Calu3 (cell line): ENCODE data around the gene STX10. TPM values are rescaled to one million over a fixed set of nuclear protein-coding genes. Genes with fewer than 3 reads are reported as not detected.
A peak's percentile ranks its signal among the peaks of the same experiment; 100 is the strongest.

Source experiments
- BruUV-seq: library from RNA; stranded (reverse); fragments of 400-500 nt; replicated peaks from 2 replicates; lab custom pipeline; 2021; lab: Mats Ljungman, UMichigan
- CTCF ChIA-PET: fragments of 300-600 bp; sonication (Branson Sonifier 250); formaldehyde crosslinking; loops from one replicate; lab custom pipeline; 2022; ENCODE audit warnings: antibody characterized with exemption; lab: Charles Lee
- DNase-seq: peaks from one replicate; pipeline ENCODE4 v3.0.0; 2022
- H3K27ac Mint-ChIP-seq: one replicate; pipeline ENCODE4 v1.8.0; 2022; ENCODE audit warnings: mixed read lengths; ENCODE audit not compliant: unreplicated experiment
- H3K27me3 Mint-ChIP-seq: one replicate; pipeline ENCODE4 v1.8.0; 2022; ENCODE audit warnings: mixed read lengths; ENCODE audit not compliant: unreplicated experiment
- H3K36me3 Mint-ChIP-seq: one replicate; pipeline ENCODE4 v1.8.0; 2022; ENCODE audit warnings: mild to moderate bottlenecking, moderate library complexity, mixed read lengths; ENCODE audit not compliant: insufficient read depth, unreplicated experiment
- H3K4me1 Mint-ChIP-seq: one replicate; pipeline ENCODE4 v1.8.0; 2022; ENCODE audit warnings: mild to moderate bottlenecking, low read depth, mixed read lengths; ENCODE audit not compliant: unreplicated experiment
- H3K4me3 Mint-ChIP-seq: one replicate; pipeline ENCODE4 v1.8.0; 2022; ENCODE audit warnings: mild to moderate bottlenecking, low read depth, moderate library complexity, mixed read lengths; ENCODE audit not compliant: unreplicated experiment
- H3K9me3 Mint-ChIP-seq: one replicate; pipeline ENCODE4 v1.8.0; 2022; ENCODE audit warnings: low read depth, mixed read lengths; ENCODE audit not compliant: unreplicated experiment
- CTCF ChIP-seq: fragments of 200-600 bp; IDR thresholded peaks from one replicate; pipeline ENCODE4 v1.8.0; 2022; ENCODE audit warnings: antibody characterized with exemption; ENCODE audit not compliant: unreplicated experiment
- intact Hi-C: fragments of 100-400 bp; cut with micrococcal nuclease; formaldehyde crosslinking; loops from one replicate; pipeline ENCODE4 v1.10.0; 2022; ENCODE audit not compliant: unreplicated experiment
- total RNA-seq: library from RNA; stranded (reverse); gene quantifications from 2 replicates; pipeline ENCODE4 v1.2.3, GENCODE V29; 2022

The STX10 gene
- total RNA-seq, 1 experiment from 2014 or later, result 52.3 TPM

- H3K4me1 Mint-ChIP-seq, result peaks cover 14% of the 10 kb centered on the region
- peaks cover 15% of the 10 kb centered on the region for H3K27me3 Mint-ChIP-seq
- DNase-seq, result peak; percentile 85
- peak overlapping the region; percentile 97 for H3K27ac Mint-ChIP-seq
- TF ChIP-seq CTCF, result no peak
- peak overlapping the region; percentile 94 for H3K4me3 Mint-ChIP-seq
- intact Hi-C loops, result no loop called here
- H3K36me3 Mint-ChIP-seq, result peaks cover 58% of the 10 kb centered on the region
- no TSS peak for BruUV-seq
- CTCF ChIA-PET, result interaction anchor here (0.5 to 1.2 kb wide), 5 partner anchors 11 to 1786 kb away, joined by 3 to 5 read pairs (median 4); no protein-coding TSS in a partner anchor
- no peaks in the 10 kb centered on the region for H3K9me3 Mint-ChIP-seq
These were observed 5.5 kb upstream of the STX10 start for GRCh38 chr19:13155472-13156359.

GRCh38 chr19:13154911-13155471, 4.8 kb upstream of the STX10 start:
- CTCF ChIA-PET, result interaction anchor here (0.5 to 1.2 kb wide), 5 partner anchors 12 to 1785 kb away, joined by 3 to 5 read pairs (median 4); no protein-coding TSS in a partner anchor
- Mint-ChIP-seq H3K36me3 (peaks cover 66% of the 10 kb centered on the region), H3K27ac (peak overlapping the region; percentile 97)

GRCh38 chr19:13154241-13154778, 4.1 kb upstream of the STX10 start:
- peaks cover 15% of the 10 kb centered on the region for H3K27me3 Mint-ChIP-seq

More at GRCh38 chr19:13154911-13155471, 4.8 kb upstream of the STX10 start:
- Mint-ChIP-seq H3K27me3 (peaks cover 15% of the 10 kb centered on the region), H3K9me3 (no peaks in the 10 kb centered on the region), H3K4me1 (peaks cover 14% of the 10 kb centered on the region), H3K4me3 (peak overlapping the region; percentile 94)
- peak; percentile 89 for DNase-seq
- BruUV-seq, result no TSS peak
- no peak for TF ChIP-seq CTCF
- intact Hi-C loops, result no loop called here

More at GRCh38 chr19:13154241-13154778, 4.1 kb upstream of the STX10 start:
- Mint-ChIP-seq H3K9me3 (no peaks in the 10 kb centered on the region), H3K4me3 (peak overlapping the region; percentile 94), H3K27ac (peak overlapping the region; percentile 97), H3K4me1 (peaks cover 14% of the 10 kb centered on the region), H3K36me3 (peaks cover 72% of the 10 kb centered on the region)
- intact Hi-C loops, result no loop called here
- DNase-seq, result no peak
- TF ChIP-seq CTCF, result no peak
- CTCF ChIA-PET, result interaction anchor here (1.0 kb wide), 1 partner anchor 106 kb away, joined by 5 read pairs; no protein-coding TSS in a partner anchor
- no TSS peak for BruUV-seq
